ENCODE measurements around the gene SNORC.

The SNORC gene

GRCh38 chr2:232835687-232836208 lies 34.3 kb upstream of the SNORC start:
- H2AFZ ChIP-seq (ENCODE audit: low read depth), result no peak overlapping the region
- no peaks in the 10 kb centered on the region for H3K79me2 ChIP-seq (ENCODE audit: insufficient read depth, low read depth)
- H3K27ac ChIP-seq, result no peak overlapping the region
- H3K4me2 ChIP-seq, result no peak overlapping the region
- H4K20me1 ChIP-seq (ENCODE audit: insufficient read depth), result no peaks in the 10 kb centered on the region
- no peaks in the 10 kb centered on the region for H3K36me3 ChIP-seq (ENCODE audit: insufficient read depth)
- TF ChIP-seq CTCF (conservative IDR thresholded peaks at IDR 0.05; ENCODE audit: low read depth, low read length), result no peak
- H3K4me1 ChIP-seq (ENCODE audit: low read depth, poor library complexity, severe bottlenecking), result peaks cover 25% of the 10 kb centered on the region
- H3K9ac ChIP-seq, result no peak overlapping the region
- H3K27me3 ChIP-seq (ENCODE audit: insufficient read depth, low read depth), result no peaks in the 10 kb centered on the region
- no peak overlapping the region for H3K4me3 ChIP-seq (IDR thresholded peaks at IDR 0.05; ENCODE audit: insufficient read depth, low read depth, low read length)

DNA sequence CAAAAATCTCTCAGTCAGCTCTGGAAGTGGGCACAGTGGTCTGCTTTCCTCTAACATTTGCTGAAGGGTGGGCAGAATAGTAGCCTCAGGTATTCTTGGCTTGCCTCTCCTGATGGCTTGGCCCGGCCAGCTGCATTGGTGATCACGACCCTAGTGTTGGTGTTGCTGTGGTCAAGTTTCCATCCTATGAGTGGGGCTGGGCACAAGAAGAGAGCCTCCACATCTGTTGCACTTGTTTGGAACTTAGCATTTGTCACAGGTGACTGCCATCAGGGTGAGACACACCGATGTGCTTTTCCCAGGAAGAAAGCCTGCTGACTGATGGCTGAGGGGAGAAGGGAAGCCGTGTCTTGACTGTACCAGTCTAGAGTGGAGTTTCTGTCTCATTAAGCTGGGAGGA lies 33.1 kb upstream of the SNORC start:
- H3K36me3 ChIP-seq (ENCODE audit: insufficient read depth), result no peaks in the 10 kb centered on the region
- TF ChIP-seq CTCF (conservative IDR thresholded peaks at IDR 0.05; ENCODE audit: low read depth, low read length), result no peak
- H3K27ac ChIP-seq, result no peak overlapping the region
- H3K4me2 ChIP-seq, result no peak overlapping the region
- H2AFZ ChIP-seq (ENCODE audit: low read depth), result no peak overlapping the region
- H3K79me2 ChIP-seq (ENCODE audit: insufficient read depth, low read depth), result no peaks in the 10 kb centered on the region
- H3K4me3 ChIP-seq (IDR thresholded peaks at IDR 0.05; ENCODE audit: insufficient read depth, low read depth, low read length), result no peak overlapping the region
- peaks cover 20% of the 10 kb centered on the region for H3K4me1 ChIP-seq (ENCODE audit: low read depth, poor library complexity, severe bottlenecking)
- H3K9ac ChIP-seq, result no peak overlapping the region
- no peaks in the 10 kb centered on the region for H4K20me1 ChIP-seq (ENCODE audit: insufficient read depth)
- H3K27me3 ChIP-seq (ENCODE audit: insufficient read depth, low read depth), result no peaks in the 10 kb centered on the region

DNA sequence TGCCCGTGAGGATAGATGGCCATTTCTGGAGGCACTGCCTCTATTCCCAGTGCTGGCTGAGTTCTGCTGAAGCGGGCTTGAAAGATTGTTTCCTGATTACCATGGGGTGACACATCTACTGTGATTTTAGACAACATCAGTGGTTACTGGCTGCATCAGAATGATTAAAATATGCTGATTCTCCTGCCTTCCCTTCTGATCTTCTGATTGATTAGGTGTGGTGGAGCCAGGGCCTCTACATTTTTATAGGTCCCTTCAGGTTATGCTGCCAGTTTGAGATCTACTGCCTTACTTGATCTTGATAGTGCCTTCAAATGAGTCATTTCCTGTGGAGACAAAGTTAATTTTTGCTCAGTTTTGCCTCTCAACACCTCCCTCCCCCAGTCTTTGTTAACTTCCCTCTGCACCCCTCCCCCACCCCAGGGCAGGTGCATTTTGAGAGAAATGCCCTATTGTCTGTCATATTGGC lies 31.6 kb upstream of the SNORC start:
- H3K27me3 ChIP-seq (ENCODE audit: insufficient read depth, low read depth), result no peaks in the 10 kb centered on the region
- H3K79me2 ChIP-seq (ENCODE audit: insufficient read depth, low read depth), result no peaks in the 10 kb centered on the region
- H4K20me1 ChIP-seq (ENCODE audit: insufficient read depth), result no peaks in the 10 kb centered on the region
- no peaks in the 10 kb centered on the region for H3K36me3 ChIP-seq (ENCODE audit: insufficient read depth)
- peak overlapping the region; percentile 26 for H3K4me2 ChIP-seq
- no peak for TF ChIP-seq CTCF (conservative IDR thresholded peaks at IDR 0.05; ENCODE audit: low read depth, low read length)
- H2AFZ ChIP-seq (ENCODE audit: low read depth), result no peak overlapping the region
- no peak overlapping the region for H3K4me3 ChIP-seq (IDR thresholded peaks at IDR 0.05; ENCODE audit: insufficient read depth, low read depth, low read length)
- H3K9ac ChIP-seq, result no peak overlapping the region
- peak overlapping the region; percentile 21; the same call in 1 of the 2 replicates for H3K27ac ChIP-seq
- peaks cover 19% of the 10 kb centered on the region for H3K4me1 ChIP-seq (ENCODE audit: low read depth, poor library complexity, severe bottlenecking)

GRCh38 chr2:232839411-232840079 lies 30.5 kb upstream of the SNORC start:
- no peaks in the 10 kb centered on the region for H4K20me1 ChIP-seq (ENCODE audit: insufficient read depth)
- H2AFZ ChIP-seq (ENCODE audit: low read depth), result no peak overlapping the region
- H3K4me1 ChIP-seq (ENCODE audit: low read depth, poor library complexity, severe bottlenecking), result peaks cover 19% of the 10 kb centered on the region
- no peak overlapping the region for H3K4me3 ChIP-seq (IDR thresholded peaks at IDR 0.05; ENCODE audit: insufficient read depth, low read depth, low read length)
- no peak overlapping the region for H3K4me2 ChIP-seq
- no peak for TF ChIP-seq CTCF (conservative IDR thresholded peaks at IDR 0.05; ENCODE audit: low read depth, low read length)
- H3K27me3 ChIP-seq (ENCODE audit: insufficient read depth, low read depth), result no peaks in the 10 kb centered on the region
- no peak overlapping the region for H3K27ac ChIP-seq
- no peaks in the 10 kb centered on the region for H3K79me2 ChIP-seq (ENCODE audit: insufficient read depth, low read depth)
- H3K9ac ChIP-seq, result no peak overlapping the region
- no peaks in the 10 kb centered on the region for H3K36me3 ChIP-seq (ENCODE audit: insufficient read depth)
